Panc1 (cell line): ENCODE data around the gene TF. TPM values are rescaled to one million over a fixed set of nuclear protein-coding genes. Genes with fewer than 3 reads are reported as not detected.

Experiments used
- ATAC-seq: fragments of 200-7000 bp; cut with Tn5 transposase; 2 replicates; pipeline ENCODE4 v1.9.1; 2020; ENCODE audit warnings: mild to moderate bottlenecking, moderate library complexity
- BruUV-seq: library from RNA; stranded (reverse); fragments of 400-500 nt; replicated peaks from 2 replicates; lab custom pipeline; 2021; lab: Mats Ljungman, UMichigan
- CTCF ChIA-PET: fragments of 300-600 bp; sonication (Branson Sonifier 250); formaldehyde crosslinking; loops from one replicate; lab custom pipeline; 2022; ENCODE audit warnings: antibody characterized with exemption; lab: Charles Lee
- POLR2A ChIA-PET: fragments of 300-600 bp; sonication (Branson Sonifier 250); formaldehyde crosslinking; loops from one replicate; lab custom pipeline; 2022; ENCODE audit warnings: antibody characterized with exemption; lab: Charles Lee
- DNase-seq: peaks from one replicate; pipeline ENCODE4 v3.0.0-alpha.2; 2010; ENCODE audit warnings: low read depth, low spot score
- H3K27ac ChIP-seq: 2 replicates; pipeline ENCODE4 v1.5.1; 2011; ENCODE audit warnings: mild to moderate bottlenecking, low read length, inconsistent platforms
- H3K27me3 ChIP-seq: fragments of 200-500 bp; sonication (Bioruptor generic); 2 replicates; pipeline ENCODE4 v1.6.0; 2014; ENCODE audit warnings: low read length, inconsistent platforms; ENCODE audit not compliant: control insufficient read depth, insufficient read depth
- H3K36me3 ChIP-seq: fragments of 200-500 bp; sonication (Bioruptor generic); 2 replicates; pipeline ENCODE4 v1.5.1; 2014; ENCODE audit warnings: inconsistent platforms, mild to moderate bottlenecking, low read length, moderate library complexity; ENCODE audit not compliant: control insufficient read depth, insufficient read depth
- H3K4me1 ChIP-seq: 2 replicates; pipeline ENCODE4 v1.5.1; 2011; ENCODE audit warnings: inconsistent platforms, mild to moderate bottlenecking, low read length, moderate library complexity; ENCODE audit not compliant: control insufficient read depth, insufficient read depth
- H3K4me3 ChIP-seq, 2 experiments: 2 replicates each; pipeline ENCODE4 v1.5.1; 2011 to 2012; ENCODE audit warnings: low read depth in 2 of 2, low read length in 2 of 2, mild to moderate bottlenecking in 2 of 2, inconsistent platforms in 1 of 2, moderate library complexity in 1 of 2
- H3K9me3 ChIP-seq: fragments of 200-500 bp; sonication (Bioruptor generic); 2 replicates; pipeline ENCODE4 v1.5.1; 2014; ENCODE audit warnings: low read depth, mild to moderate bottlenecking, inconsistent platforms, low read length, moderate library complexity; ENCODE audit not compliant: control insufficient read depth, insufficient read depth
- CTCF ChIP-seq: fragments of 450-650 bp; IDR thresholded peaks from 2 replicates; pipeline ENCODE4 v1.5.1; 2017; ENCODE audit warnings: mild to moderate bottlenecking
- POLR2AphosphoS5 ChIP-seq: IDR thresholded peaks from 2 replicates; pipeline ENCODE4 v1.6.1; 2012; ENCODE audit warnings: mild to moderate bottlenecking, low read depth, low read length, moderate library complexity
- REST ChIP-seq, 2 experiments: IDR thresholded peaks; 2 replicates each; pipeline ENCODE4 v1.6.1; 2011 to 2012; ENCODE audit warnings: low read depth in 2 of 2, control low read depth in 1 of 2, low read length in 1 of 2, mild to moderate bottlenecking in 1 of 2, moderate library complexity in 1 of 2; ENCODE audit not compliant: insufficient read depth in 1 of 2
- SIN3A ChIP-seq: IDR thresholded peaks from 2 replicates; pipeline ENCODE4 v1.6.1; 2012; ENCODE audit warnings: low read depth, mild to moderate bottlenecking, low read length, moderate library complexity, borderline replicate concordance; ENCODE audit not compliant: insufficient read depth
- TCF7L2 ChIP-seq: IDR thresholded peaks from 2 replicates; pipeline ENCODE4 v1.6.1; 2011; ENCODE audit warnings: mild to moderate bottlenecking, low read depth, low read length, inconsistent platforms
- in situ Hi-C: cut with HindIII; loops from 2 replicates; pipeline ENCODE4 v1.10.0; 2016; ENCODE audit warnings: low sequenced_read_pairs, low pct_unique_long_range_greater_than_20kb
- intact Hi-C: fragments of 100-400 bp; cut with micrococcal nuclease; formaldehyde crosslinking; loops from one replicate; pipeline ENCODE4 v1.10.0; 2022; ENCODE audit not compliant: unreplicated experiment
- total RNA-seq: library from RNA; stranded (reverse); gene quantifications from one replicate; pipeline ENCODE4 v1.2.1, GENCODE V29; 2021; ENCODE audit not compliant: unreplicated experiment

TF gene
- total RNA-seq, 1 experiment from 2014 or later, result 9.5 TPM

- in situ Hi-C loops (no loop called here), intact Hi-C loops (no loop called here)
- Histone ChIP-seq H3K9me3 (no peaks in the 10 kb centered on the region), H3K36me3 (peaks cover 37% of the 10 kb centered on the region), H3K27me3 (no peaks in the 10 kb centered on the region), H3K4me1 (no peaks in the 10 kb centered on the region; the same call in 1 of the 2 replicates), H3K27ac (no peak overlapping the region), H3K4me3 (no peak overlapping the region)
- ATAC-seq, result no peak
- ChIA-PET CTCF (no interaction called here), POLR2A (no interaction called here)
- BruUV-seq, result no TSS peak
- DNase-seq, result no peak
- TF ChIP-seq SIN3A (no peak), TCF7L2 (no peak), POLR2AphosphoS5 (no peak), REST (IDR thresholded peaks at IDR 0.05; ENCODE audit: insufficient read depth in 1 of 2, low read depth in 2 of 2, low read length in 1 of 2) (no peak)
These were observed 66.7 kb downstream of the TF start for GRCh38 chr3:133812872-133813271.

- no TSS peak for BruUV-seq
- CTCF ChIA-PET, result no interaction called here
These were observed 69.2 kb downstream of the TF start for GRCh38 chr3:133815386-133815785.

GRCh38 chr3:133820129-133820528 is 73.9 kb downstream of the TF start:
- DNase-seq, result no peak
- 0 out of 2 replicates have a peak, but pooled peaks have one; percentile 4 for TF ChIP-seq CTCF
- TF ChIP-seq SIN3A, result no peak
- in situ Hi-C loops, result no loop called here
- H3K9me3 ChIP-seq, result no peaks in the 10 kb centered on the region
- no peak for ATAC-seq
- no peak overlapping the region for H3K27ac ChIP-seq
- peaks cover 19% of the 10 kb centered on the region for H3K36me3 ChIP-seq
- no peak overlapping the region for H3K4me3 ChIP-seq
- 0 out of 2 replicates have a peak, but pooled peaks cover 3% of the 10 kb centered on the region for H3K4me1 ChIP-seq
- CTCF ChIA-PET, result no interaction called here
- POLR2A ChIA-PET, result no interaction called here
- intact Hi-C loops, result no loop called here
- BruUV-seq, result TSS peak; percentile 78
- no peaks in the 10 kb centered on the region for H3K27me3 ChIP-seq

More at GRCh38 chr3:133815386-133815785, 69.2 kb downstream of the TF start:
- H3K4me3 ChIP-seq, result no peak overlapping the region
- no peaks in the 10 kb centered on the region for H3K4me1 ChIP-seq
- H3K9me3 ChIP-seq, result no peaks in the 10 kb centered on the region
- DNase-seq (no peak), ATAC-seq (no peak)
- no peaks in the 10 kb centered on the region for H3K27me3 ChIP-seq
- H3K36me3 ChIP-seq, result peaks cover 36% of the 10 kb centered on the region
- no peak overlapping the region for H3K27ac ChIP-seq
- POLR2A ChIA-PET, result no interaction called here
- intact Hi-C loops, result no loop called here
- in situ Hi-C loops, result no loop called here
- no peak for TF ChIP-seq TCF7L2
- no peak for TF ChIP-seq POLR2AphosphoS5
